Osteoblast (primary cell): ENCODE data around the gene OR4N2. TPM values are rescaled to one million over a fixed set of nuclear protein-coding genes. Genes with fewer than 3 reads are reported as not detected.
"Not testable (repeated sequence)": the region's sequence is repeated elsewhere in the genome, so short reads cannot be mapped to it uniquely, and the experiment has no call there.

ENCODE experiments used
- DNase-seq: peaks from one replicate; pipeline ENCODE4 v3.0.0; 2011; ENCODE audit warnings: low spot score, mixed read lengths; ENCODE audit not compliant: insufficient read length; ENCODE audit errors: missing footprints
- H2AFZ ChIP-seq: 2 replicates; pipeline ENCODE4 v1.6.0; 2011; ENCODE audit warnings: mild to moderate bottlenecking, low read length
- H3K27ac ChIP-seq: 2 replicates; pipeline ENCODE4 v1.5.1; 2011; ENCODE audit warnings: mild to moderate bottlenecking, low read depth, low read length, moderate library complexity
- H3K27me3 ChIP-seq: 2 replicates; pipeline ENCODE4 v1.6.0; 2012; ENCODE audit warnings: mild to moderate bottlenecking, control low read depth, inconsistent platforms, low read length, moderate library complexity; ENCODE audit not compliant: insufficient read depth
- H3K36me3 ChIP-seq: 2 replicates; pipeline ENCODE4 v1.5.1; 2011; ENCODE audit warnings: mild to moderate bottlenecking, low read length, control low read depth, moderate library complexity; ENCODE audit not compliant: insufficient read depth
- H3K4me1 ChIP-seq: 2 replicates; pipeline ENCODE4 v1.5.1; 2011; ENCODE audit warnings: mild to moderate bottlenecking, low read length, control low read depth, moderate library complexity; ENCODE audit not compliant: insufficient read depth
- H3K4me2 ChIP-seq: 2 replicates; pipeline ENCODE4 v1.6.0; 2011; ENCODE audit warnings: mild to moderate bottlenecking, low read length; ENCODE audit not compliant: insufficient read depth
- H3K4me3 ChIP-seq: fragments of 200-600 bp; sonication (generic); 3 replicates; pipeline ENCODE4 v1.5.1; 2012; ENCODE audit warnings: mild to moderate bottlenecking, low read length, inconsistent platforms; ENCODE audit not compliant: insufficient read depth
- H3K79me2 ChIP-seq: 2 replicates; pipeline ENCODE4 v1.6.0; 2012; ENCODE audit warnings: mild to moderate bottlenecking, low read length, control low read depth, inconsistent platforms; ENCODE audit not compliant: insufficient read depth
- H3K9me3 ChIP-seq: 2 replicates; pipeline ENCODE4 v1.5.1; 2011; ENCODE audit warnings: low read depth, low read length, control low read depth
- H4K20me1 ChIP-seq: 2 replicates; pipeline ENCODE4 v1.6.0; 2012; ENCODE audit warnings: mild to moderate bottlenecking, low read length, control low read depth; ENCODE audit not compliant: insufficient read depth
- total RNA-seq: library from RNA; depleted of rRNA; stranded (reverse); fragments of >200 nt; gene quantifications from 2 replicates; pipeline ENCODE4 v1.2.3, GENCODE V29; 2012
- TF ChIP-seq, protein P1 (sequence below): IDR thresholded peaks from 2 replicates; pipeline ENCODE4 v1.5.1; 2011; ENCODE audit warnings: mild to moderate bottlenecking, low read depth, low read length, moderate library complexity; ENCODE audit errors: extremely low read depth

OR4N2 gene, protein sequence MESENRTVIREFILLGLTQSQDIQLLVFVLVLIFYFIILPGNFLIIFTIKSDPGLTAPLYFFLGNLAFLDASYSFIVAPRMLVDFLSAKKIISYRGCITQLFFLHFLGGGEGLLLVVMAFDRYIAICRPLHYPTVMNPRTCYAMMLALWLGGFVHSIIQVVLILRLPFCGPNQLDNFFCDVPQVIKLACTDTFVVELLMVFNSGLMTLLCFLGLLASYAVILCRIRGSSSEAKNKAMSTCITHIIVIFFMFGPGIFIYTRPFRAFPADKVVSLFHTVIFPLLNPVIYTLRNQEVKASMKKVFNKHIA
- under 0.01 TPM in 1 of 2 replicates, not detected in the other for total RNA-seq

DNA sequence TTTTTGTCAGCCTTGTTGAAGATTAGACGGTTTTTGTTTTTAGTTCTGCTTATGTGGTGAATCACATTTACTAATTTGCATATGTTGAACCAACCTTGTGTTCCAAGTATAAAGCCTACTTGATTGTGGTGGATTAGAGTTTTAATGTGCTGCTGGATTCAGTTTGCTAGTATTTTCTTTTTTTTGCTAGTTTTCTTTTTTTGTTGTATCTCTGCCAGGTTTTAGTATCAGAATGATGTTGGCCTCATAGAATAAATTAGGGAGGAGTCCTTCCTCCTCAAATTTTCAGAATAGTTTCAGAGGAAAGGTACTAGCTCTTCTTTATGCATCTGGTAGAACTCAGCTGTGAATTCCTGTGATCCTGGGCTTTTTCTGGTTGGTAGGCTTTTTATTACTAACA, at the start of gene OR4N2:
OR4N2 (plus strand) TSS at position 301 of the 400 bp plus-strand sequence. CDS start 23,679 bp downstream, outside the sequence.
- not testable (repeated sequence) for H3K36me3 ChIP-seq, H2AFZ ChIP-seq, H3K79me2 ChIP-seq, DNase-seq, H3K4me1 ChIP-seq, H3K4me3 ChIP-seq, H3K4me2 ChIP-seq, H3K27me3 ChIP-seq, H3K9me3 ChIP-seq, H3K27ac ChIP-seq, H4K20me1 ChIP-seq

DNA sequence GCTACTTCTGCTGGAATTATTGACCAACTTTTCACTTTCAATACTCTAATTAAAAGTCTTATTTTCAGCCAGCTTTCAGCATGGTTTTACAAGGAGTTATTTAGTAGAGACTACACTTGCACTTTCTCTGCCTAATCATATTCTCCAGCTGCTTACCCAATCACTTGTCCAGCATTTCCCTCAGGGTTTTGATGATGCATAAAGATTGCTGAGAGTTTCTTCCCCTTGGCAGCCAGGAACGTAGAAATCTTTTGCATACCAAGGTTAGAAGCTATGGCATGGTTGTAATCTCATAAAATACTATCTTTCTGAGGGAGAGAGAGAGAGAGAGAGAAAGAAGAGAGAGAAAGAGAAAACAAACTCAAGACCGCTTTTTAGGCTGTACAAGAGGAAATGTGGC, 49.4 kb upstream of the OR4N2 start:
- H3K36me3 ChIP-seq: no peaks in the 10 kb centered on the region
- H3K27ac ChIP-seq: no peak overlapping the region
- H3K4me2 ChIP-seq: no peak overlapping the region
- TF ChIP-seq, protein P1, sequence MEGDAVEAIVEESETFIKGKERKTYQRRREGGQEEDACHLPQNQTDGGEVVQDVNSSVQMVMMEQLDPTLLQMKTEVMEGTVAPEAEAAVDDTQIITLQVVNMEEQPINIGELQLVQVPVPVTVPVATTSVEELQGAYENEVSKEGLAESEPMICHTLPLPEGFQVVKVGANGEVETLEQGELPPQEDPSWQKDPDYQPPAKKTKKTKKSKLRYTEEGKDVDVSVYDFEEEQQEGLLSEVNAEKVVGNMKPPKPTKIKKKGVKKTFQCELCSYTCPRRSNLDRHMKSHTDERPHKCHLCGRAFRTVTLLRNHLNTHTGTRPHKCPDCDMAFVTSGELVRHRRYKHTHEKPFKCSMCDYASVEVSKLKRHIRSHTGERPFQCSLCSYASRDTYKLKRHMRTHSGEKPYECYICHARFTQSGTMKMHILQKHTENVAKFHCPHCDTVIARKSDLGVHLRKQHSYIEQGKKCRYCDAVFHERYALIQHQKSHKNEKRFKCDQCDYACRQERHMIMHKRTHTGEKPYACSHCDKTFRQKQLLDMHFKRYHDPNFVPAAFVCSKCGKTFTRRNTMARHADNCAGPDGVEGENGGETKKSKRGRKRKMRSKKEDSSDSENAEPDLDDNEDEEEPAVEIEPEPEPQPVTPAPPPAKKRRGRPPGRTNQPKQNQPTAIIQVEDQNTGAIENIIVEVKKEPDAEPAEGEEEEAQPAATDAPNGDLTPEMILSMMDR: no peak
- no peaks in the 10 kb centered on the region for H3K27me3 ChIP-seq
- H4K20me1 ChIP-seq: no peaks in the 10 kb centered on the region
- no peaks in the 10 kb centered on the region for H3K79me2 ChIP-seq
- DNase-seq: no peak
- no peaks in the 10 kb centered on the region for H3K9me3 ChIP-seq
- H3K4me3 ChIP-seq: no peak overlapping the region
- no peaks in the 10 kb centered on the region for H3K4me1 ChIP-seq
- H2AFZ ChIP-seq: no peak overlapping the region

DNA sequence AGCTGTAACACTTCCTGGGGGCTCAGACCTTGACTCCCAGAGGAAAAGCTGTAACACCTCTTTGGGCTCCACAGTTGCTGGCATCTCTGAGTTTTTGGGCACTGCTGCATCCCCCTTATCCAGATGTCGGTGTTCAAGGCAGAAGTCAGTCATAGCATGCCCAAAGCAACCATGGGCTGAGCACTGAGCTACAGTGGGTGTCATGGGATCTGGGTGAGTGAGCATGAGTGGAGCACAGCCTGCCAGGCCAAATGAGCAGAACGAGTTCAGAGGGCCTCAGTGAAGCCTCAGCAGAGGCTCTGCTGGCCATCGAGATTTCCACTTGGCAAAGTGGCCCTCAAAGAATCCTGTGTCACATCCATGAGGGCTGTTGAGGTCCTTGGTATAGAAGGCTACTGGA, 32.1 kb upstream of the OR4N2 start:
- not testable (repeated sequence) for H4K20me1 ChIP-seq, H3K79me2 ChIP-seq, H3K27ac ChIP-seq, H3K27me3 ChIP-seq, DNase-seq, H3K4me2 ChIP-seq, H3K4me1 ChIP-seq, H3K4me3 ChIP-seq, H3K36me3 ChIP-seq, H2AFZ ChIP-seq
- H3K9me3 ChIP-seq: peaks cover 12% of the 10 kb centered on the region

GRCh38 chr14:19771895-19772430, 31.6 kb upstream of the OR4N2 start:
- H3K27ac ChIP-seq: no peak overlapping the region
- peaks cover 12% of the 10 kb centered on the region for H3K9me3 ChIP-seq
- no peak overlapping the region for H3K4me3 ChIP-seq
- DNase-seq: no peak
- TF ChIP-seq, protein P1: no peak
- H3K79me2 ChIP-seq: no peaks in the 10 kb centered on the region
- H3K36me3 ChIP-seq: no peaks in the 10 kb centered on the region
- H3K4me1 ChIP-seq: no peaks in the 10 kb centered on the region
- H4K20me1 ChIP-seq: no peaks in the 10 kb centered on the region
- no peak overlapping the region for H2AFZ ChIP-seq
- H3K27me3 ChIP-seq: no peaks in the 10 kb centered on the region
- H3K4me2 ChIP-seq: no peak overlapping the region

GRCh38 chr14:19772454-19772853, 31.1 kb upstream of the OR4N2 start:
- H3K4me2 ChIP-seq, H3K27ac ChIP-seq, DNase-seq, H4K20me1 ChIP-seq, H3K4me3 ChIP-seq, H2AFZ ChIP-seq, H3K4me1 ChIP-seq, H3K27me3 ChIP-seq, H3K36me3 ChIP-seq, H3K79me2 ChIP-seq: not testable (repeated sequence)
- H3K9me3 ChIP-seq: peaks cover 12% of the 10 kb centered on the region

DNA sequence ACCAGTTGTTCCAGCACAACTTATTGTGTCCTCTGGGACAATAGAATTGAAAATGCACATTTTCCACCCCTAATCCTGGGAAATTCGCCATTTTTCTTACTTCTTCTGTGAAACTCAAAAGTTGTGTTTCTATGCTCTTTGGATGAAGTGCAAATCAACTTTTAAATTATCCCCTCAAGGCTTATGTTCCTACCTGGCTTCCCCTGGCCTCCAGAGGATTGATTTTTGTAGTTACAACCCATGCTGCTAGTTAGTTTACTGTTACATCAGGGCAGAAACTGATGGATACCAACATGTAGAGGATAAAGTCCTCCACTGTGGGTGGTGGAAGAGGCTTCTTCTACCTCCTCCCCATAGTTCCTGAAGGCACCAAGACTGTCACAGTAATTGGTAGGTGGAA, 30.4 kb upstream of the OR4N2 start, which contains the start of gene OR4M1:
OR4M1 (plus strand) TSS at position 301 of the 400 bp plus-strand sequence. CDS start 6,819 bp downstream, outside the sequence.
- H3K36me3 ChIP-seq, H4K20me1 ChIP-seq, H3K4me2 ChIP-seq, H2AFZ ChIP-seq, H3K27me3 ChIP-seq, H3K4me1 ChIP-seq, H3K27ac ChIP-seq, H3K79me2 ChIP-seq, H3K4me3 ChIP-seq, DNase-seq: not testable (repeated sequence)
- H3K9me3 ChIP-seq: peaks cover 15% of the 10 kb centered on the region
